GM19463 (cell line): ENCODE measurements around the gene COX17.

Experiments used
- ATAC-seq: cut with Tn5 transposase; IDR thresholded peaks from one replicate; pipeline ENCODE4 v1.9.1; 2021; ENCODE audit warnings: mild to moderate bottlenecking, moderate library complexity; ENCODE audit not compliant: unreplicated experiment

COX17 gene

GRCh38 chr3:119626196-119626595, 51.0 kb downstream of the COX17 start:
- no peak for ATAC-seq

- ATAC-seq = no peak
Measured at GRCh38 chr3:119625451-119626153, 51.6 kb downstream of the COX17 start.

DNA sequence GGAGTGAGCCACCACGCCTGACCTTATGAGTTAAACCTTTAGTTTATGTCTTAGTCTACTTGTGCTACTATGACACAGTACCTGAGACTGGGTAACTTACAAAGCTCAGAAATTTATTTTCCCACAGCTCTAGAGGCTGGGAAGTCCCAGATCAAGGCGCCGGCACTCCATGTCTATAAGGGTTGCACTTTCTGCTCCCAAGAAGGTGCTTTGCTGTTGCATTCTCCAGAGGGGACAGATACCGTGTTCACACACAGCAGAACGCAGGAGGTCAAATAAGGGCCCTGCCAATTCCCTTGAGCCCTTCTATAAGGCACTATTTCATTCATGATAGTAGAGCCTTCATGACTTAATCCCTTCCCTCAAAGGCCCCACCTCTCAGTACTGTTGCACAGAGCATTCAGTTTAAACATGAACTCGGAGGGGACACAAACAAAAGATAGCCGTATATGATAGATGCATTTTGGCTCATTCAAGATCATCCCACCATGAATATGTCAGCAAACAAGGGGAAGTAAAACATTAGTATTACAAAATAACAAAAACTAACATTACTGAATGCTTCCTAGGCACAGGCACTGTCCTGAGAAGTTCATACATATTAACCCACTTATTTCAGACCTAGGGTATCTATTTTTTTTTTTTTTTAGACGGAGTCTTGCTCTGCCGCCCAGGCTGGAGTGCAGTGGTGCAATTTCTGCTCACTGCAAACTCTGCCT, 53.0 kb downstream of the COX17 start:
- ATAC-seq = no peak

- no peak for ATAC-seq
Measured at GRCh38 chr3:119620899-119621298, 56.3 kb downstream of the COX17 start.
